GM10266 (cell line): Measurements from ENCODE around the gene CELA2A.

ENCODE experiments used
- DNase-seq: peaks from one replicate; pipeline ENCODE4 v3.0.0; 2012; ENCODE audit errors: extremely low spot score
- CTCF ChIP-seq: IDR thresholded peaks from 2 replicates; pipeline ENCODE4 v1.5.1; 2012; ENCODE audit warnings: mild to moderate bottlenecking, low read depth; ENCODE audit not compliant: control insufficient read depth, insufficient read depth; ENCODE audit errors: missing control alignments

CELA2A gene

GRCh38 chr1:15418806-15419515 is 37.6 kb upstream of the CELA2A start:
- DNase-seq = no peak
- TF ChIP-seq CTCF = no peak

GRCh38 chr1:15420853-15421465 is 35.6 kb upstream of the CELA2A start:
- no peak for TF ChIP-seq CTCF
- DNase-seq = no peak

DNA sequence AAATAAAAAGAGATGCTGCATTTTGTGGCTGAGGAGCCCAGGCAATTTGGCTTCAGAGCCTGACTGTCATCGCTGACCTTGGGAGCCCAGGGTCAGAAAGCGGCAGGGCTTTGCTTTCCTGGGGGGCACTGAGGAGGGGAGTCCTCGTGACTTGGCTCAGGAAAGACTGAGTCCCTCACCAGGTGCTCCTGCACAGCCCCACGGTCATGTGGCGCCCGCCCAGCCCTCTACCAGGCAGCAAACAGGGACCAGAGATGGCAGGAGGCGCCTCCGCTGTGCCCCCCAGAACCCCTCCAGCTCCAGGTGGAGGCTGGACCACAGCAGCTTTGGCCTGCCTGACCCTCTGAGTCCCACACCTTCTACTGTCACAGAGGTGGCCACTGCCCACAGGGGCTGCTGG is 33.7 kb upstream of the CELA2A start:
- no peak for DNase-seq
- no peak for TF ChIP-seq CTCF

DNA sequence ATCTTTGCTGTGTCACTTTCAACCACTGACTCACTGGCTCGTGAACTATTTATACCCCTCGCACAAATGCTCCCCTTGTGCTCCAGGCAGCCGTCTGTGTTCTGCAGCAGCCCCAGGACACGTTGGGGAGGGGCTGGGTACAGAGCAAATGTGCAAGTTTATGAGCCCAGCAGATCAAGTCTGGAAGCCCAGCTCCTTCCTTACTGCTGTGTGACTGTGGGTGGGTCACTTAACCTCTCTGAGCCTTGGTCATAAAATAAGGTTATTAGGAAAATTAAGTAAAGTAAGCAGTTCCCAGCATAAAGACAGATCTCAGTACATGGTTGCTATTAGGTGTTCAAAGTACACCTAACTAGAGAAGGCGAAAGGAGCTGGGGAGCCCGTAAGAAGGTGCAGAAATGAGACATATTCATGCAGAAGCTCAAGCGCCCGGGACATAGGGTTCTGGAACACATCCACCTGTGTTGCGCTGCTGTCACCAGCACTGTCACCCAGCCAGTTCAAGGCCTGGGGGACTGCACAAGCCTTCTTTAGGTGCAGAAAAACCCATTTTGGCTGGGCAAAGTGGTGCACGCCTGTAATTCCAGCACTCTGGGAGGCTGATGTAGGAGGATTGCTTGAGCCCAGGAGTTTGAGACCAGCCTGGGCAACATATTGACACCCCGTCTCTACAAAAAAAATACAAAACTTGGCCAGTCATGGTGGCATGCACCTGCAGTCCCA is 33.0 kb upstream of the CELA2A start:
- no peak for DNase-seq
- no peak for TF ChIP-seq CTCF

DNA sequence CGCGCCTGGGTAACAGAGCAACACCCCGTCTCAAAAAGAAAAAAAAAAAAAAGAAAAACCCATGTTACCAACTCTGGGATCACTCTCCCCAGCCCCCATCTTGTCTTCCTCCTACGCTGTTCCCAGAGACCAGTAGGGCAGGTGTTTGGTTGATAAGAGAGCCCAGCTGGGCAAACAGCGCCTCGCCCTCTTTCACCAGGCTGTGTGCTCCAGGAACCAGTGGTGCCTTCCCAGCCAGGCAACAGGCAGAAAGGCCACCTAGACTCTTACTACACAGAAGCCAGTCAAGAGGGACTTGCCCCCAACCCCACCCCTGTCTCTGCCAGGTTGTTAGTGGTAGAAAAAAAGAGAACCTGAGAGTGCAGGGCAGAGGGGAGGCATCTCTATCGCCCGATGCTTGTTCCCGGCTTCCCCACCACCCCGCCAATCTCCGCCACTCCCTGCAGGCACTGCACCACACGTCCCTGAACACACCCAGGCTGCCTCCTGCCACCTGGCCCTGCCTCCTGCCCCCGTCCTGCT is 32.3 kb upstream of the CELA2A start:
- no peak for DNase-seq

GRCh38 chr1:15424981-15425380 is 31.6 kb upstream of the CELA2A start:
- DNase-seq = no peak
- TF ChIP-seq CTCF = no peak

More for the DNA sequence above, 32.3 kb upstream of the CELA2A start:
- no peak for TF ChIP-seq CTCF

- DNase-seq = no peak
- no peak for TF ChIP-seq CTCF
These were observed 31.0 kb upstream of the CELA2A start for GRCh38 chr1:15425521-15425920.
